Uterus (tissue), 2 donors: Measurements from ENCODE around the gene ADGB.

ENCODE experiments used
- POLR2A ChIP-seq, 2 donors: fragments of 450-650 bp; IDR thresholded peaks; one replicate each; pipeline ENCODE4 v1.6.1; 2016; ENCODE audit warnings: antibody characterized with exemption in 2 of 2, mild to moderate bottlenecking in 1 of 2, moderate library complexity in 1 of 2
- TF ChIP-seq, protein P1 (sequence below), 4 experiments: fragments of 200-600 bp in 2 of 4; fragments of 450-650 bp in 2 of 4; sonication (generic) in 2 of 4; IDR thresholded peaks; one replicate each; pipeline ENCODE4 v1.5.1; 2016 to 2019; ENCODE audit warnings: antibody characterized with exemption in 4 of 4, mild to moderate bottlenecking in 2 of 4, moderate library complexity in 1 of 4

DNA sequence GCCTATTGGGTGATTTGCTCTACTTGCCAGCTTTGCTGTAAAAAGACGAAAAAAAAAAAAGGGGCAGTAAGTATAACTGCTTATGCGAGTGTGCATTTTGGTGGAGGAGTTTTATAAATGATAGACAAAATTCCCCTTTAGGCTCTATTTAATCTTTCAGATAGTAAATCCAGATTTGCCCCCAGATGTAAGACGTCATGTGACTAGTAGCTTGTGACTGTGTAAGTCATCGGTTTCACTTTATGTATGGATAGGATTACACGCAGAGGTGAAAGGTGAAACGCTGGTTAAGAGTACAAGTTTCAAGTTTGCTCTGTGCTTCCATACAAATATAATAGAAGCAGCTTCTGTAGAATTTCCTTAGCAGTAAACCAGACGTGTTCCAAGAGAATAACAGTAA, 47.2 kb upstream of the ADGB start:
- TF ChIP-seq, protein P1, sequence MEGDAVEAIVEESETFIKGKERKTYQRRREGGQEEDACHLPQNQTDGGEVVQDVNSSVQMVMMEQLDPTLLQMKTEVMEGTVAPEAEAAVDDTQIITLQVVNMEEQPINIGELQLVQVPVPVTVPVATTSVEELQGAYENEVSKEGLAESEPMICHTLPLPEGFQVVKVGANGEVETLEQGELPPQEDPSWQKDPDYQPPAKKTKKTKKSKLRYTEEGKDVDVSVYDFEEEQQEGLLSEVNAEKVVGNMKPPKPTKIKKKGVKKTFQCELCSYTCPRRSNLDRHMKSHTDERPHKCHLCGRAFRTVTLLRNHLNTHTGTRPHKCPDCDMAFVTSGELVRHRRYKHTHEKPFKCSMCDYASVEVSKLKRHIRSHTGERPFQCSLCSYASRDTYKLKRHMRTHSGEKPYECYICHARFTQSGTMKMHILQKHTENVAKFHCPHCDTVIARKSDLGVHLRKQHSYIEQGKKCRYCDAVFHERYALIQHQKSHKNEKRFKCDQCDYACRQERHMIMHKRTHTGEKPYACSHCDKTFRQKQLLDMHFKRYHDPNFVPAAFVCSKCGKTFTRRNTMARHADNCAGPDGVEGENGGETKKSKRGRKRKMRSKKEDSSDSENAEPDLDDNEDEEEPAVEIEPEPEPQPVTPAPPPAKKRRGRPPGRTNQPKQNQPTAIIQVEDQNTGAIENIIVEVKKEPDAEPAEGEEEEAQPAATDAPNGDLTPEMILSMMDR (IDR thresholded peaks at IDR 0.05), result no peak
- TF ChIP-seq POLR2A (IDR thresholded peaks at IDR 0.05), result no peak
